Ovary (tissue), 3 donors: ENCODE data around the gene KAT8.

ENCODE experiments used
- POLR2A ChIP-seq: fragments of 450-650 bp; IDR thresholded peaks from one replicate; pipeline ENCODE4 v1.6.1; 2017; ENCODE audit warnings: antibody characterized with exemption, mild to moderate bottlenecking, moderate library complexity
- TF ChIP-seq, protein P1 (sequence below), 3 donors: fragments of 450-650 bp in 2 of 3; fragments of 200-600 bp in 1 of 3; IDR thresholded peaks; one replicate each; pipeline versions ENCODE4 v1.5.1 to v1.8.0; 2016 to 2022; ENCODE audit warnings: antibody characterized with exemption in 3 of 3, mild to moderate bottlenecking in 1 of 3
- donor health status: DM: no; HTN: no; CAD: no.

DNA sequence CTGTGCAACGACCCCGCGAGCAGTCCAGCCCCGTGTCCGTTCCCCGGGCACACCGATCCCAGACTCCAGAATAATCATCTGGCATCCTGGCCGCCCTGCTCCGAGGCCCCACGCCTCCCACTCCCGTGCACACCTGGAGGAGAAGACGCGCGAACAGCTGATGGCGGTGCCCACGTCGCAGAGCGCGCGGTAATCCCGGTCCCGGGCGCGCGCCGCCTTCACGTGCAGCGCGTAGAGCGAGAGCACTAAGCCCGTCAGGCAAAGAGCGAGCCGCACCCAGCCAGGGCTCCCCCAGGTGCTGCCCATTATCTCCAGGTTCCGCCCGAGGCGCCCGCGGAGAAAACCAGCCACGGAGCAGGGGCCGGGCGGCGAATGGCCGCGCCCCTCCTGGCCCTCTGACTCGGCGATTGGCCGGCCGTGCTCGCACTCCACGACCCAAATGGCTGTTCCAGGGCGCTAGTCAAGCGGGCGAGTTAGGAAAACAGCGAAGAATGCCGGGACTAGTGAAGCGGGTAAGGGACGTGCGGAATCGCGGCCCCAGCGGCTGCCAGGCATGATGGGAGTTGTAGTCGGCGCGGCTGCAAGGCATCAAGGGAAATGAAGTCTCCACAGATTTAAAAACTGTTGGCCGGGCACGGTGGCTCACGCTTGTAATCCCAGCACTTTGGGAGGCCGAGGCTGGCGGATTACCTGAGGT, 22.9 kb upstream of the KAT8 start, which contains the start of gene VKORC1:
- TF ChIP-seq, protein P1, sequence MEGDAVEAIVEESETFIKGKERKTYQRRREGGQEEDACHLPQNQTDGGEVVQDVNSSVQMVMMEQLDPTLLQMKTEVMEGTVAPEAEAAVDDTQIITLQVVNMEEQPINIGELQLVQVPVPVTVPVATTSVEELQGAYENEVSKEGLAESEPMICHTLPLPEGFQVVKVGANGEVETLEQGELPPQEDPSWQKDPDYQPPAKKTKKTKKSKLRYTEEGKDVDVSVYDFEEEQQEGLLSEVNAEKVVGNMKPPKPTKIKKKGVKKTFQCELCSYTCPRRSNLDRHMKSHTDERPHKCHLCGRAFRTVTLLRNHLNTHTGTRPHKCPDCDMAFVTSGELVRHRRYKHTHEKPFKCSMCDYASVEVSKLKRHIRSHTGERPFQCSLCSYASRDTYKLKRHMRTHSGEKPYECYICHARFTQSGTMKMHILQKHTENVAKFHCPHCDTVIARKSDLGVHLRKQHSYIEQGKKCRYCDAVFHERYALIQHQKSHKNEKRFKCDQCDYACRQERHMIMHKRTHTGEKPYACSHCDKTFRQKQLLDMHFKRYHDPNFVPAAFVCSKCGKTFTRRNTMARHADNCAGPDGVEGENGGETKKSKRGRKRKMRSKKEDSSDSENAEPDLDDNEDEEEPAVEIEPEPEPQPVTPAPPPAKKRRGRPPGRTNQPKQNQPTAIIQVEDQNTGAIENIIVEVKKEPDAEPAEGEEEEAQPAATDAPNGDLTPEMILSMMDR (IDR thresholded peaks at IDR 0.05): no peak
- no peak for TF ChIP-seq POLR2A
